Activated T-cell treated with anti-CD3 and anti-CD28 coated beads, Interleukin-2, amount 50 U/mL, for 4 hours (primary cell): ENCODE results near the gene ANXA8. TPM values are rescaled to one million over a fixed set of nuclear protein-coding genes. Genes with fewer than 3 reads are reported as not detected.
A peak's percentile ranks its signal among the peaks of the same experiment; 100 is the strongest.
"Not testable (repeated sequence)": the region's sequence is repeated elsewhere in the genome, so short reads cannot be mapped to it uniquely, and the experiment has no call there.

Source experiments
- ATAC-seq, 2 donors: fragments of 200-7000 bp; cut with Tn5 transposase; one replicate each; pipeline ENCODE4 v1.10.0; 2021
- DNase-seq: peaks from one replicate; pipeline ENCODE4 v3.0.0-alpha.2; 2020
- H3K27me3 Mint-ChIP-seq: one replicate; pipeline ENCODE4 v1.8.0; 2021; ENCODE audit warnings: low read depth, mixed read lengths
- H3K36me3 Mint-ChIP-seq: one replicate; pipeline ENCODE4 v1.8.0; 2022; ENCODE audit warnings: mixed read lengths; ENCODE audit not compliant: insufficient read depth
- H3K4me1 Mint-ChIP-seq: one replicate; pipeline ENCODE4 v1.8.0; 2021; ENCODE audit warnings: low read depth, mixed read lengths
- H3K4me3 Mint-ChIP-seq: one replicate; pipeline ENCODE4 v1.8.0; 2021; ENCODE audit warnings: mild to moderate bottlenecking, moderate library complexity, mixed read lengths
- H3K9me3 Mint-ChIP-seq: one replicate; pipeline ENCODE4 v1.8.0; 2021; ENCODE audit warnings: mixed read lengths
- total RNA-seq, 3 donors: library from RNA; stranded (reverse); gene quantifications; one replicate each; pipeline ENCODE4 v1.2.1, GENCODE V29; 2021

ANXA8 gene
- total RNA-seq, 3 donors from 2014 or later = not detected

DNA sequence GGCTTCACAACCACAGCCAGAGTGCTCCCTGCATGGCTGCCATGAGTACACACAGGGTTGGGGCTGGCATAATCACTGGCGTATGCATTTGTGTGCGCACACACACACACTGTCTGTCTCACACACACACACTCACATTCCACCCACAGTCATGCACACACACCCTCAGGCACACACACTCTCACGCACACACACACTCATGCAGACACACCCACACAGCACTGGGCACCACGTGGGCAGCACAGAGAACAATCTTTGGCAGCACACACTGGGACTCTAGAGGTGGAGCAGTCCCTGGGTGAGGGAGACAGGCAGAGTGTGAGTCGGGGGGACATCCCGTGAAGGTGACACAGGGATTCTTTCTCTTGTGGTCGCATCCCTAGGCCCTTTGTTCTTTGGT, 10.4 kb downstream of the ANXA8 start:
- not testable (repeated sequence) for ATAC-seq, H3K36me3 Mint-ChIP-seq, H3K27me3 Mint-ChIP-seq, H3K4me1 Mint-ChIP-seq, H3K4me3 Mint-ChIP-seq, H3K9me3 Mint-ChIP-seq, DNase-seq

DNA sequence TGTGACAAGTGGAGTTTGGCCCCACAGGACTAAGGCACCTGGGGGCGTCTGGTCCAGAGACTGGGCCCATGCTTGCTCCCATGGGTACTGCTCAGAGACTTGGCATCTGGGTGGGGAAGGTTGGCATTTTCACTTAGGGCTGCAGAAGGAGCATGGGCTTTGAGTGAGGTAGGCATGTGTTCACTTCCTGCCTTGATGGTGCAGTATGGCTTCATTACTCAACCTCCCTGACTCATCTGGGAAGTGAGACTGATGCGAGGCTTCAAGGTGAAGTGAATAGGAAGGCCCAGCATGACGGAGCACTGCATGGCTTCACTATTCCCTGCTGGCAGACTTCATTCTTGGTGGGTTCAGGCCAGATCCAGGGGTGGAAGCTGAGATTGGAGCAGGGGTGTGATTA, 11.3 kb downstream of the ANXA8 start:
- not testable (repeated sequence) for DNase-seq, H3K4me1 Mint-ChIP-seq, H3K9me3 Mint-ChIP-seq, H3K27me3 Mint-ChIP-seq, H3K36me3 Mint-ChIP-seq, H3K4me3 Mint-ChIP-seq
- peak; percentile 82 to 87 for ATAC-seq

DNA sequence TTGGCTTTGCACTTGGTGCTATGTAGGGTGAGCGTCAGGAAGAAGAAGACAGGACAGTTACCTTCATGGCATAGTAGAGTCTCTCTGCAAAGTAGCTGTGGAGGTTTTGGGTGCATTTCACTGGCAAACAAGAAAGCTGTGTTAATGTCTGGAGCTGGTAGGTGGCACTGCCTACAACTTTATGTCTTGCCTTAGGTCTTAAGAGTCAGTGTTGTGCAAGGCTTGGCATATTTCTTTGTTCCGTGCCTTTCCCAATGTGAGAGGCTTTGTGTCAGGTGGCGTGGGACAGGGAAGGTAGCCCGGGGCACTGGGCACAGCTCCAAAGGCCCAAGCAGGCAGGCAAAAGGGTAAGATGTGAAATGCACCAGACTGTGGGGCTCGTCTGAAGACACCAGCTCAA, 11.8 kb downstream of the ANXA8 start:
- ATAC-seq, H3K4me1 Mint-ChIP-seq, DNase-seq, H3K27me3 Mint-ChIP-seq, H3K4me3 Mint-ChIP-seq, H3K9me3 Mint-ChIP-seq, H3K36me3 Mint-ChIP-seq: not testable (repeated sequence)

DNA sequence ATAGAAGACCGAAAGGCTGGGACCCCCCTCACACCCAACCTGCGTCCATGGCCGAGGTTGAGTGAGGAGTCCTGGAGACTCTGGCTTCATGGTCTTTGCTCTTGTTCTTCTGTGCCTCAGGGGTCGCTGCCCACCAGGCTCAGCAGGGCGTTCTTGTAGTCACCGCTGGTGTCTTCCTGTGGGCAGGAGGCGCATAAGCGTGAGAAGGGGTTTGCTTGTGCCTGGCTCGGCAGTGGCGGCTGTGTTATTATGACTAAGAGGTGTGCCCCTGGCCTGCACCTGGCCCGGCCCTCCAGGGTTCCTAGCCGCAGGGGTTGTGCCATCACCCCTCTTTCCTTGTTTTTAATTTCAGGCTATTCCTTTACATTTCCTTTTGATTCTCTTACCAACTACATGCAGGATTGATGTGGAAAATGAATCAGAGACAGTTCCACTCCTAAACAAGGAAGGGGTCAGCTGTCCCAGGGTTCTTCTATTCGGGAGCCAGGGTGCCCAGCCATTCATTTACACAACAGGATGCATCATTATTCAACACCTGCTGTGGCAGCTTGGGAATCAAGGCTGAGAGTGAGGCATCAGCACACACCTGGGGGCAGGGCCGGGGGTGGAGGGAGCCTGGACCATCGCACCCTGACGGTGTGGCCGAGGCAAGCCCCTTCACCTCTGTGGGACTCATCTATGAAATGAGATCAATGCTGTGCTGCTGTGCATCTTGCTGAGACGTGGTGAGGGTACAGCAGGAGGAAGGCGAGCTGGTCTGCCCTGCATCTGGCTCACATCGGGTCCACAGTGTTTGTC, 15.0 kb downstream of the ANXA8 start:
- H3K4me3 Mint-ChIP-seq, ATAC-seq, H3K36me3 Mint-ChIP-seq, H3K4me1 Mint-ChIP-seq, H3K9me3 Mint-ChIP-seq, DNase-seq, H3K27me3 Mint-ChIP-seq: not testable (repeated sequence)

DNA sequence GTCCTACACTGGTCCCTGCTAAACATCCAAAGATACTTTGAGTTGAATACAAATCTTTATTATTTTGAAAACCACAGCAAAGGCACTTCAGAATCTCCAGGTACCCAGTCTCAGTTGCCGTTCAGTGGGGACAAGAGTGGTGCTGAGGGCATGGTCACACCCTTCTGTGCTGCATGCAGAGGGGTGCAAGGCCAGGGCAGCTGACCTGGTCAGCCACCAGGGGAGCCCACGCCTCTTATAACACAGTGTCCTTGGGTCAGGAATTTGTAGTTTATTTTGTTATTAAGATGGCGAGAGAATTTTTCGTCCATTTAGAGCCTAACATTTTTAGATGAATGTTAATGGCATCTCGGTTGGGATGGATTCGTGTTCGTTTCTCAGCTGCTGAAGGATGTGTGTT, 16.0 kb downstream of the ANXA8 start:
- not testable (repeated sequence) for H3K27me3 Mint-ChIP-seq, H3K4me1 Mint-ChIP-seq, H3K9me3 Mint-ChIP-seq, DNase-seq, H3K4me3 Mint-ChIP-seq, H3K36me3 Mint-ChIP-seq, ATAC-seq

DNA sequence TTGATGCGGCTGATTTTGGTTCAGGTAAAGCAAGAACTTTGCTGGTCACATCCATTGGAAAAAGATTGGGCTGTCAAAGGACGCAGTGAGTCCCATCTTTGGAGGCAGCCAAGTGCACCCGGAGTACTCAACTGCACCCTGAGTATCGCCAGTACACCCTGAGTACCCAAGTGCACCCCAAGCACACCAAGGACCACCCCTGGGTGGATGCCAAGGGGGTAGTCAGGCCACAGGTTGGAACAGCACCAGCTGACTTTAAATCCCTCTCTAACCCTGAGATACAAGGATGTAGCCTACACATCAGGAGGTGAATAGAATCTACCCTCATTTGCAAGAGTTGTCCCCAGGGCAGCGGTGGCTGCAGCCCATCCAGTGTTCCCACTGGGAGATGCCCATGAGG, 16.5 kb downstream of the ANXA8 start:
- DNase-seq, H3K4me3 Mint-ChIP-seq, H3K4me1 Mint-ChIP-seq, H3K27me3 Mint-ChIP-seq, H3K36me3 Mint-ChIP-seq, H3K9me3 Mint-ChIP-seq, ATAC-seq: not testable (repeated sequence)

DNA sequence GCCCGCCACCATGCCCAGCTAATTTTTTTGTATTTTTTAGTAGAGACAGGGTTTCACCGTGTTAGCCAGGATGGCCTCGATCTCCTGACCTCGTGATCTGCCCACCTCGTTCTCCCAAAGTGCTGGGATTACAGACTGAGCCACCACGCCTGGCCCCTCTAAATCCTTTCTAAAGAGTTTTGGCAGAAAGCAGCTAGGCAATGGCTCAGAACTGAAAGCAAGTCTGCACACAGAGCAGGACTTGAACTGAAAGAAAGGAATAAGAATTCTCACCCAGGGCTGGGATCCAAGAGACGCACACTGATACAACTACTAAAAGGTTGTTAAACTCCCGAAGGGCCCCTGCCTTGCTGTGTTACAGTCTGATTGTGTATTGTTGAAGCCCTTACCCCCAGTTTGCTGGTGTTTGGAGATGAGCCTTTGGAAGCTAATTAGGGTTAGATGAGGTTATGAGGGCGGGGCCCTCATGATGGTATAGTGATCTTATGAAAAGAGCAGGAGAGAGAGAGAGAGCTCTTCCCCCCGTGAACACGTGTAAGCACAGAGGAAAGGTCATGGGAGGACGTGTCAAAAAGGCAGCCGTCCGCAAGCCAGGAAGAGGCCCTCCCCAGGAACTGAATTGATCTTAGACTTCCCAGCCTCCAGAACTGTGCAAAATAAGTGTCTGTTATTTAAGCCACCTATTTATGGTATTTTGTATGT, 18.5 kb downstream of the ANXA8 start:
- DNase-seq, H3K27me3 Mint-ChIP-seq, H3K9me3 Mint-ChIP-seq, H3K4me1 Mint-ChIP-seq, H3K4me3 Mint-ChIP-seq, ATAC-seq, H3K36me3 Mint-ChIP-seq: not testable (repeated sequence)

DNA sequence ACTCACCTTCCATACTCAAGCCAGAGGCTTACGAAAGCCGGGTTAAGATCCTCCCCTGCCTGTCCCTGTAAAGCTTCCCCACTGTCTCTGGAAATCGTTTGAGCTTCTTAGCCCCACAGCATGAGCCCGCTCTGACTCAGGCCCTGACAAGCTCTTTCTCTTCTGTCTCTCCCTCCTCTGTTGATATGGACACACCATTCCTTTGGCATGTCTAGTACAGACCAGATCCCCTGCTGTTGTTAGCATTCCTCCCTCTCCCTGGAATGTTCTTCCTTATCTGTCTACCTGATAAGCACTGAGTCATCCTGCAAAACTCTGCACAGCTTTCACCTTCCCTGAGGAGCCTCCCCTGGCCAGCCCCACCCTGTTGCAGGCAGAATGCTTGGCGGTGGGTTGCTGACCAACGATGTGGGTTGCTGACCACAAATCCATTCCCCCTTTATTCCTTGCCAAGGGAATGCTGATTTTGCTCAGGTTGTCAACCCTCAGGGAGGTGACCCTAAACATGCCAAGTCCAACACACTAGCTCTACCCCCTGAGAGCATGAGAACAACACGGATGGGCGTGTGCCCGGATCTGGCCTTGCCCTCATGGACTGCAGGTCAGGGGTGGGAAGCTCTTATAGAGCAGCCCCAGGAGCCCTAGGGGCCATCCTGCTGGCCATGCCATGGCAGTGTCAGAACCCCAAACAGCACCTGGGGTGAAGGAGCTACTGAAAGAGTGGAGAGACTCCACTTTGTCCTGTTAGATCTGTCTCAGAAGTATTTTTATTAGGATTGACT, 21.1 kb downstream of the ANXA8 start:
- not testable (repeated sequence) for H3K27me3 Mint-ChIP-seq, ATAC-seq, H3K4me3 Mint-ChIP-seq, DNase-seq, H3K36me3 Mint-ChIP-seq, H3K9me3 Mint-ChIP-seq, H3K4me1 Mint-ChIP-seq

DNA sequence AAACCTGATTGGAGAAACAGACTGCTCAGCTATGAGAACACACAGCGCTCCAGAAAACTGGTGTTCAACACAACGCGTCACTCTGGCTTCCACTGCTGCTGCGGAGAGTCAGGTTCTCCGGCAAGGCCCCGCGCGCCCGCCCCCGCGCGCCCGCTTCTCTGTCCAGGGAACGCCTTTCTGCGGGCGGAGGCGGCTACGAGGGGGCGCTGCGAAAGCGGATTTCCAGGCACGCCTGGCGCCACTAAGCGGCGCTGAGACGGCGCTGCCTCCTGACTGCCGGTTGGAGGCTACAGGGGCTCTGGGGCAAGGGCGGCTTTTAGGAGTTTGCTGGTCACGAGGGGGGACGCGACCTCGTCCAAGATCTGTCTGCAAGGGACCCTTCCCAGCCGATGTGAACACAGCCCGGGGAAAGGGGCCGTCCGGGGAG, 22.6 kb downstream of the ANXA8 start:
- ATAC-seq = peak; percentile 63 to 73
- H3K27me3 Mint-ChIP-seq, H3K9me3 Mint-ChIP-seq, H3K36me3 Mint-ChIP-seq, DNase-seq, H3K4me1 Mint-ChIP-seq, H3K4me3 Mint-ChIP-seq: not testable (repeated sequence)

DNA sequence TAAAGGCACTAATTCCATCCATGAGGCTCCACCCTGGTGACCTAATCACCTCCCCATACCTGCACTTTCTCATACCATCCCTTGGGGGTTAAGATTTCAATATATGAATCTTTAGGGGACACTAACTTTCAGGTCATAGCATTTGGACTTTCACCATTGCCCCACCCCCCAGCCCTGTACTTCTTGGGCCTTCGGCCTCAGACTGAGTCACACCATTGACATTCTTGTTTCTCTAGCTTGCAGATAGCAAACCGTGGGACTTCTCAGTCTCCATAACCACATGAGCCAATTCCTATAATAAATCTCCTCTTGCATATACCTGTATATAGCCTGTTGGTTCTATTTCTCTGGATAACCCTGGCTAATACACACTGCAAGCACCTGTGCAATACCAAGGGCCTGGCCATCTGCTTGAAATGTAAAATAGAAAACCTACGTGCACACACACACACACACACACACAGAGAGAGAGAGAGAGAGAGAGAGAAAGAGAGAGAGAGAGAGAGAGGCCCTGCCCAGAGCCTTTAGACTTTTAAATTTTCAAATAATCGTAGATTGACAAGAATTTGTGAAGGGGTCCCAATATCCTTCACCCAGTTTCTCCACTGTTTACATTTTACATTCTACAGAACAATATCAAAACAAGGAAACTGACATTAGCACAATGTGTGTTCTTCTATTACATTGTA, 25.3 kb downstream of the ANXA8 start:
- DNase-seq (no peak), ATAC-seq (no peak)
- Mint-ChIP-seq H3K9me3 (no peaks in the 10 kb centered on the region), H3K4me3 (no peak overlapping the region), H3K27me3 (peaks cover 7% of the 10 kb centered on the region), H3K4me1 (no peaks in the 10 kb centered on the region), H3K36me3 (no peaks in the 10 kb centered on the region)

DNA sequence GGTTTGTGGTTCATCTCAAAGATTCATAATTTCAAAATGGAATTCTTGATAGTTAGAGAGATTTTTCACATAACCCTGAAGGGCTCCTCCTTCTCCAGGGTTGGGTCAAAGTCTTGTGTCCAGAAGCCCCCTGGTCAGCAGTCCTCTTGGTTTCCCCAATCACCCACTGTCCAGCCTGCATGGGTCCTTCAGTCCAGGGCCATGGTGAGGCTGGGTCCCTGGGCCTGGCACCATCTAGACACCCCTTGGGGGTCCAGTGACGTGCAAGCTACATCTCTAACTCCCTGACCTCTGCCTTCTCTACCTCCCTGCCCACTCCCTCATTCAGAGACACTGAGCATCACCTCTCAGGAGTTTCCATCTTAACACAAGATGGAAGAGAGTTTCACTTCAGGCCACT, 26.1 kb downstream of the ANXA8 start:
- Mint-ChIP-seq H3K36me3 (no peaks in the 10 kb centered on the region), H3K9me3 (no peaks in the 10 kb centered on the region), H3K4me3 (no peak overlapping the region), H3K4me1 (no peaks in the 10 kb centered on the region), H3K27me3 (peaks cover 7% of the 10 kb centered on the region)
- DNase-seq (no peak), ATAC-seq (no peak)

DNA sequence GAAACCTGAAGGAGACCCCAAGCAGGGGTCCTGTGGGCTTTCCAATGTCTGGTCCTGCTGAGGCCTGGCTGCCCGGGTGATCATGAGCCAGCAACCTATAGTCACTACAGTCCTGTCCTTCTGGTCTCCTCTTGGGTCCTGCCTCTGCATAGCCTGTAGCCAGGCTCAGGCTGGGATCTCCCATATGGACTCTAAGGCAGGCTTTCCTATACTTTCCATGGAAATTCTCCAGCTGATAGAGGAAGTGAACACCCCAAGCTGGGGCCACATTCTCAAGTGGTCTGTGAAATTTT, 26.4 kb downstream of the ANXA8 start:
- ATAC-seq (no peak), DNase-seq (no peak)
- H3K4me3 Mint-ChIP-seq = no peak overlapping the region
- H3K9me3 Mint-ChIP-seq = no peaks in the 10 kb centered on the region
- no peaks in the 10 kb centered on the region for H3K36me3 Mint-ChIP-seq
- no peaks in the 10 kb centered on the region for H3K4me1 Mint-ChIP-seq
- H3K27me3 Mint-ChIP-seq = peaks cover 7% of the 10 kb centered on the region

DNA sequence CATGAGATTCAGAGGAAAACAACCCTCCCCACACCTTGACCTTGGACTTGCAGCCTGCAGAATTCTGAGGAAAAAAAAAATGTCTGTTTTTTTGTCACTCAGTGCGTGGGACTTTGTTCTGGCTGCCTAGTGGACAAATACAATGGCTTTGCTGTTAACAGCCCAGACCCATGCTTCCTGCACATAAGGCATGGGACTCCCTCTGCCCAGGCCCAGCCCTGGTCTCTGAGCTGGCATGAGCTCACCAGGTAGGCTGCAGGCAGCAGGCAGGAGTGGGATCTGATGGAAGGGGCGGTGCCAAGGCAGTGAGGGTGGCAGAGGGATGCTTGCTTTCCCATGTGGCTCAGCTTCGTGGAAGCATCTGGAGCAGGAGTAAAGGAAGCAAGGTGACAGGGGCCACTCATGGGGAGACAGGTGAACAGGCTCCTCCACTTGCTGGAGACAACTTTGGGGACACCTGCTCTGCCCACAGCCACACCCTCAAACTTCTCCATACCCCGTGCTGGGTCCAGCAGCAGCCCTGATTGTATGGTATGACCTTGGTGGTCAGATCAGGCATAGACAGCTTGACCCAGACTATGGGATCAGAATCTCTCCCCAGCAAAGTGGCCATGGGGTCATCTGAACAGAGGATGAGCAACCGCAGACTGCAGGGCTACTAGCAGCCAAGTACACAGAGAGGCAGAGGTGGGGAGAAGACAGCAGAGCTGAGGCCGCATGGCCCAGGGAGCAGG, 27.0 kb downstream of the ANXA8 start:
- peaks cover 7% of the 10 kb centered on the region for H3K27me3 Mint-ChIP-seq
- no peaks in the 10 kb centered on the region for H3K36me3 Mint-ChIP-seq
- no peak overlapping the region for H3K4me3 Mint-ChIP-seq
- ATAC-seq (no peak), DNase-seq (no peak)
- H3K4me1 Mint-ChIP-seq = no peaks in the 10 kb centered on the region
- H3K9me3 Mint-ChIP-seq = no peaks in the 10 kb centered on the region
